GM23338 (cell line): ENCODE results near the gene ADGRG6.

ENCODE experiments used
- CREB1 ChIP-seq: fragments of 250-450 bp; sonication (Bioruptor Pico); IDR thresholded peaks from 2 replicates; pipeline ENCODE4 v1.5.0; 2020; ENCODE audit warnings: low read depth, mild to moderate bottlenecking, moderate library complexity
- EZH2 ChIP-seq: fragments of 200-600 bp; sonication (generic); IDR thresholded peaks from one replicate; pipeline ENCODE4 v1.8.0; 2017; ENCODE audit warnings: antibody characterized with exemption, mild to moderate bottlenecking, low read depth; ENCODE audit not compliant: unreplicated experiment
- EZH2phosphoT487 ChIP-seq: fragments of 200-600 bp; sonication (generic); IDR thresholded peaks from one replicate; pipeline ENCODE4 v1.8.1; 2018; ENCODE audit warnings: antibody characterized with exemption; ENCODE audit not compliant: unreplicated experiment
- JUNB ChIP-seq: IDR thresholded peaks from one replicate; pipeline ENCODE4 v1.6.1; 2016; ENCODE audit warnings: antibody characterized with exemption; ENCODE audit not compliant: unreplicated experiment
- NANOG ChIP-seq: IDR thresholded peaks from 2 replicates; pipeline ENCODE4 v1.6.1; 2016; ENCODE audit warnings: antibody characterized with exemption, borderline replicate concordance
- POLR2AphosphoS5 ChIP-seq: IDR thresholded peaks from 2 replicates; pipeline ENCODE4 v1.6.1; 2016; ENCODE audit warnings: antibody characterized with exemption, low read depth
- STAT1 ChIP-seq: IDR thresholded peaks from one replicate; pipeline ENCODE4 v1.6.1; 2016; ENCODE audit warnings: antibody characterized with exemption; ENCODE audit not compliant: unreplicated experiment
- ZNF114 ChIP-seq: fragments of 250-450 bp; sonication (Bioruptor Pico); IDR thresholded peaks from 2 replicates; pipeline ENCODE4 v1.5.0; 2020; ENCODE audit warnings: mild to moderate bottlenecking, moderate library complexity
- TF ChIP-seq, protein P1 (sequence below), 2 experiments: fragments of 200-600 bp in 1 of 2; sonication (generic) in 1 of 2; conservative IDR thresholded peaks; 2 replicates each; pipeline versions ENCODE4 v1.5.1 to v1.6.1; 2016 to 2017; ENCODE audit warnings: antibody characterized with exemption in 2 of 2, low read depth in 2 of 2, mild to moderate bottlenecking in 2 of 2, moderate library complexity in 1 of 2
- TF ChIP-seq, protein P2 (sequence below): IDR thresholded peaks from one replicate; pipeline ENCODE4 v1.6.1; 2018; ENCODE audit warnings: antibody characterized with exemption; ENCODE audit not compliant: unreplicated experiment
- TF ChIP-seq, protein P3 (sequence below): IDR thresholded peaks from 2 replicates; pipeline ENCODE4 v1.6.1; 2016; ENCODE audit warnings: antibody characterized with exemption
- TF ChIP-seq, protein P4 (sequence below): fragments of 250-450 bp; sonication (Bioruptor Pico); IDR thresholded peaks from 2 replicates; pipeline ENCODE4 v1.5.0; 2020; ENCODE audit warnings: mild to moderate bottlenecking, moderate library complexity

DNA sequence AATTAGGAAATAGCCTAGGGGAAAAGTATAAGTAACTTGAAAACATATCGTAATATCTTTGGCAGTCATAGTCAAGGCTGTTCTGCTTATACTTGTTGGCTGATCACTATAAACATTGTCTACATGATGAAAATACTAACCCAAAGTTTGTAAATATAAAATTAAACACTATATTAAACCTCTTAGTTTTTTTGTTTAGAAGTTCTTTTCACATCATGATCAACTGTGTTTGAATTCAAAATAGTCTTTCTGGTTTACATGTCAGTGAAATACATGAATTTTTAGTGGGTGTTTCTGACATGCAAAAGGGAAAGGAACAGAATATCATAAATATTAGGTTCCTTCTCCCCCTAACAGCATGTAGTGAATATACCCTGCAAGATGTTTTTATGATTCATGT is 43.5 kb downstream of the ADGRG6 start:
- TF ChIP-seq, protein P1, sequence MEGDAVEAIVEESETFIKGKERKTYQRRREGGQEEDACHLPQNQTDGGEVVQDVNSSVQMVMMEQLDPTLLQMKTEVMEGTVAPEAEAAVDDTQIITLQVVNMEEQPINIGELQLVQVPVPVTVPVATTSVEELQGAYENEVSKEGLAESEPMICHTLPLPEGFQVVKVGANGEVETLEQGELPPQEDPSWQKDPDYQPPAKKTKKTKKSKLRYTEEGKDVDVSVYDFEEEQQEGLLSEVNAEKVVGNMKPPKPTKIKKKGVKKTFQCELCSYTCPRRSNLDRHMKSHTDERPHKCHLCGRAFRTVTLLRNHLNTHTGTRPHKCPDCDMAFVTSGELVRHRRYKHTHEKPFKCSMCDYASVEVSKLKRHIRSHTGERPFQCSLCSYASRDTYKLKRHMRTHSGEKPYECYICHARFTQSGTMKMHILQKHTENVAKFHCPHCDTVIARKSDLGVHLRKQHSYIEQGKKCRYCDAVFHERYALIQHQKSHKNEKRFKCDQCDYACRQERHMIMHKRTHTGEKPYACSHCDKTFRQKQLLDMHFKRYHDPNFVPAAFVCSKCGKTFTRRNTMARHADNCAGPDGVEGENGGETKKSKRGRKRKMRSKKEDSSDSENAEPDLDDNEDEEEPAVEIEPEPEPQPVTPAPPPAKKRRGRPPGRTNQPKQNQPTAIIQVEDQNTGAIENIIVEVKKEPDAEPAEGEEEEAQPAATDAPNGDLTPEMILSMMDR (conservative IDR thresholded peaks at IDR 0.05; ENCODE audit: low read depth in 2 of 2): no peak
- TF ChIP-seq STAT1 (no peak), JUNB (no peak), POLR2AphosphoS5 (no peak), EZH2 (no peak), EZH2phosphoT487 (no peak), ZNF114 (CRISPR knock-in tag) (no peak), CREB1 (CRISPR knock-in tag) (no peak), NANOG (no peak)
- TF ChIP-seq, protein P2, sequence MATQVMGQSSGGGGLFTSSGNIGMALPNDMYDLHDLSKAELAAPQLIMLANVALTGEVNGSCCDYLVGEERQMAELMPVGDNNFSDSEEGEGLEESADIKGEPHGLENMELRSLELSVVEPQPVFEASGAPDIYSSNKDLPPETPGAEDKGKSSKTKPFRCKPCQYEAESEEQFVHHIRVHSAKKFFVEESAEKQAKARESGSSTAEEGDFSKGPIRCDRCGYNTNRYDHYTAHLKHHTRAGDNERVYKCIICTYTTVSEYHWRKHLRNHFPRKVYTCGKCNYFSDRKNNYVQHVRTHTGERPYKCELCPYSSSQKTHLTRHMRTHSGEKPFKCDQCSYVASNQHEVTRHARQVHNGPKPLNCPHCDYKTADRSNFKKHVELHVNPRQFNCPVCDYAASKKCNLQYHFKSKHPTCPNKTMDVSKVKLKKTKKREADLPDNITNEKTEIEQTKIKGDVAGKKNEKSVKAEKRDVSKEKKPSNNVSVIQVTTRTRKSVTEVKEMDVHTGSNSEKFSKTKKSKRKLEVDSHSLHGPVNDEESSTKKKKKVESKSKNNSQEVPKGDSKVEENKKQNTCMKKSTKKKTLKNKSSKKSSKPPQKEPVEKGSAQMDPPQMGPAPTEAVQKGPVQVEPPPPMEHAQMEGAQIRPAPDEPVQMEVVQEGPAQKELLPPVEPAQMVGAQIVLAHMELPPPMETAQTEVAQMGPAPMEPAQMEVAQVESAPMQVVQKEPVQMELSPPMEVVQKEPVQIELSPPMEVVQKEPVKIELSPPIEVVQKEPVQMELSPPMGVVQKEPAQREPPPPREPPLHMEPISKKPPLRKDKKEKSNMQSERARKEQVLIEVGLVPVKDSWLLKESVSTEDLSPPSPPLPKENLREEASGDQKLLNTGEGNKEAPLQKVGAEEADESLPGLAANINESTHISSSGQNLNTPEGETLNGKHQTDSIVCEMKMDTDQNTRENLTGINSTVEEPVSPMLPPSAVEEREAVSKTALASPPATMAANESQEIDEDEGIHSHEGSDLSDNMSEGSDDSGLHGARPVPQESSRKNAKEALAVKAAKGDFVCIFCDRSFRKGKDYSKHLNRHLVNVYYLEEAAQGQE: no peak
- TF ChIP-seq, protein P3, sequence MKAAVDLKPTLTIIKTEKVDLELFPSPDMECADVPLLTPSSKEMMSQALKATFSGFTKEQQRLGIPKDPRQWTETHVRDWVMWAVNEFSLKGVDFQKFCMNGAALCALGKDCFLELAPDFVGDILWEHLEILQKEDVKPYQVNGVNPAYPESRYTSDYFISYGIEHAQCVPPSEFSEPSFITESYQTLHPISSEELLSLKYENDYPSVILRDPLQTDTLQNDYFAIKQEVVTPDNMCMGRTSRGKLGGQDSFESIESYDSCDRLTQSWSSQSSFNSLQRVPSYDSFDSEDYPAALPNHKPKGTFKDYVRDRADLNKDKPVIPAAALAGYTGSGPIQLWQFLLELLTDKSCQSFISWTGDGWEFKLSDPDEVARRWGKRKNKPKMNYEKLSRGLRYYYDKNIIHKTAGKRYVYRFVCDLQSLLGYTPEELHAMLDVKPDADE: no peak
- TF ChIP-seq, protein P4, sequence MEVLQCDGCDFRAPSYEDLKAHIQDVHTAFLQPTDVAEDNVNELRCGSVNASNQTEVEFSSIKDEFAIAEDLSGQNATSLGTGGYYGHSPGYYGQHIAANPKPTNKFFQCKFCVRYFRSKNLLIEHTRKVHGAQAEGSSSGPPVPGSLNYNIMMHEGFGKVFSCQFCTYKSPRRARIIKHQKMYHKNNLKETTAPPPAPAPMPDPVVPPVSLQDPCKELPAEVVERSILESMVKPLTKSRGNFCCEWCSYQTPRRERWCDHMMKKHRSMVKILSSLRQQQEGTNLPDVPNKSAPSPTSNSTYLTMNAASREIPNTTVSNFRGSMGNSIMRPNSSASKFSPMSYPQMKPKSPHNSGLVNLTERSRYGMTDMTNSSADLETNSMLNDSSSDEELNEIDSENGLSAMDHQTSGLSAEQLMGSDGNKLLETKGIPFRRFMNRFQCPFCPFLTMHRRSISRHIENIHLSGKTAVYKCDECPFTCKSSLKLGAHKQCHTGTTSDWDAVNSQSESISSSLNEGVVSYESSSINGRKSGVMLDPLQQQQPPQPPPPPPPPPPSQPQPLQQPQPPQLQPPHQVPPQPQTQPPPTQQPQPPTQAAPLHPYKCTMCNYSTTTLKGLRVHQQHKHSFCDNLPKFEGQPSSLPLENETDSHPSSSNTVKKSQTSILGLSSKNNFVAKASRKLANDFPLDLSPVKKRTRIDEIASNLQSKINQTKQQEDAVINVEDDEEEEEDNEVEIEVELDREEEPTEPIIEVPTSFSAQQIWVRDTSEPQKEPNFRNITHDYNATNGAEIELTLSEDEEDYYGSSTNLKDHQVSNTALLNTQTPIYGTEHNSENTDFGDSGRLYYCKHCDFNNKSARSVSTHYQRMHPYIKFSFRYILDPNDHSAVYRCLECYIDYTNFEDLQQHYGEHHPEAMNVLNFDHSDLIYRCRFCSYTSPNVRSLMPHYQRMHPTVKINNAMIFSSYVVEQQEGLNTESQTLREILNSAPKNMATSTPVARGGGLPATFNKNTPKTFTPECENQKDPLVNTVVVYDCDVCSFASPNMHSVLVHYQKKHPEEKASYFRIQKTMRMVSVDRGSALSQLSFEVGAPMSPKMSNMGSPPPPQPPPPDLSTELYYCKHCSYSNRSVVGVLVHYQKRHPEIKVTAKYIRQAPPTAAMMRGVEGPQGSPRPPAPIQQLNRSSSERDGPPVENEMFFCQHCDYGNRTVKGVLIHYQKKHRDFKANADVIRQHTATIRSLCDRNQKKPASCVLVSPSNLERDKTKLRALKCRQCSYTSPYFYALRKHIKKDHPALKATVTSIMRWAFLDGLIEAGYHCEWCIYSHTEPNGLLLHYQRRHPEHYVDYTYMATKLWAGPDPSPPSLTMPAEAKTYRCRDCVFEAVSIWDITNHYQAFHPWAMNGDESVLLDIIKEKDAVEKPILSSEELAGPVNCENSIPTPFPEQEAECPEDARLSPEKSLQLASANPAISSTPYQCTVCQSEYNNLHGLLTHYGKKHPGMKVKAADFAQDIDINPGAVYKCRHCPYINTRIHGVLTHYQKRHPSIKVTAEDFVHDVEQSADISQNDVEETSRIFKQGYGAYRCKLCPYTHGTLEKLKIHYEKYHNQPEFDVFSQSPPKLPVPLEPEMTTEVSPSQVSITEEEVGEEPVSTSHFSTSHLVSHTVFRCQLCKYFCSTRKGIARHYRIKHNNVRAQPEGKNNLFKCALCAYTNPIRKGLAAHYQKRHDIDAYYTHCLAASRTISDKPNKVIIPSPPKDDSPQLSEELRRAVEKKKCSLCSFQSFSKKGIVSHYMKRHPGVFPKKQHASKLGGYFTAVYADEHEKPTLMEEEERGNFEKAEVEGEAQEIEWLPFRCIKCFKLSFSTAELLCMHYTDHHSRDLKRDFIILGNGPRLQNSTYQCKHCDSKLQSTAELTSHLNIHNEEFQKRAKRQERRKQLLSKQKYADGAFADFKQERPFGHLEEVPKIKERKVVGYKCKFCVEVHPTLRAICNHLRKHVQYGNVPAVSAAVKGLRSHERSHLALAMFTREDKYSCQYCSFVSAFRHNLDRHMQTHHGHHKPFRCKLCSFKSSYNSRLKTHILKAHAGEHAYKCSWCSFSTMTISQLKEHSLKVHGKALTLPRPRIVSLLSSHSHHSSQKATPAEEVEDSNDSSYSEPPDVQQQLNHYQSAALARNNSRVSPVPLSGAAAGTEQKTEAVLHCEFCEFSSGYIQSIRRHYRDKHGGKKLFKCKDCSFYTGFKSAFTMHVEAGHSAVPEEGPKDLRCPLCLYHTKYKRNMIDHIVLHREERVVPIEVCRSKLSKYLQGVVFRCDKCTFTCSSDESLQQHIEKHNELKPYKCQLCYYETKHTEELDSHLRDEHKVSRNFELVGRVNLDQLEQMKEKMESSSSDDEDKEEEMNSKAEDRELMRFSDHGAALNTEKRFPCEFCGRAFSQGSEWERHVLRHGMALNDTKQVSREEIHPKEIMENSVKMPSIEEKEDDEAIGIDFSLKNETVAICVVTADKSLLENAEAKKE (CRISPR knock-in tag): no peak
